Osteocyte (in vitro differentiated cells): ENCODE results near the gene FOXN3. TPM values are rescaled to one million over a fixed set of nuclear protein-coding genes. Genes with fewer than 3 reads are reported as not detected.

Experiments used
- DNase-seq: peaks from one replicate; pipeline ENCODE4 v3.0.0; 2021; ENCODE audit warnings: mixed read lengths; ENCODE audit not compliant: unreplicated experiment; ENCODE audit errors: extremely low spot score
- H3K27ac Mint-ChIP-seq: one replicate; pipeline ENCODE4 v1.8.0; 2021; ENCODE audit warnings: mild to moderate bottlenecking, mixed read lengths; ENCODE audit not compliant: unreplicated experiment
- H3K27me3 Mint-ChIP-seq: one replicate; pipeline ENCODE4 v1.8.0; 2021; ENCODE audit warnings: mixed read lengths; ENCODE audit not compliant: unreplicated experiment
- H3K36me3 Mint-ChIP-seq: one replicate; pipeline ENCODE4 v1.8.0; 2021; ENCODE audit warnings: mixed read lengths; ENCODE audit not compliant: unreplicated experiment
- H3K4me1 Mint-ChIP-seq: one replicate; pipeline ENCODE4 v1.8.0; 2021; ENCODE audit warnings: mixed read lengths; ENCODE audit not compliant: unreplicated experiment
- H3K4me3 Mint-ChIP-seq: one replicate; pipeline ENCODE4 v1.8.0; 2021; ENCODE audit warnings: mild to moderate bottlenecking, moderate library complexity, mixed read lengths; ENCODE audit not compliant: unreplicated experiment
- H3K9me3 Mint-ChIP-seq: one replicate; pipeline ENCODE4 v1.8.0; 2021; ENCODE audit warnings: mixed read lengths; ENCODE audit not compliant: unreplicated experiment
- total RNA-seq: library from RNA; stranded (reverse); gene quantifications from 2 replicates; pipeline ENCODE4 v1.2.1, GENCODE V29; 2021
- TF ChIP-seq, protein P1 (sequence below): fragments of 200-600 bp; sonication (generic); IDR thresholded peaks from 2 replicates; pipeline ENCODE4 v1.5.0; 2021; ENCODE audit warnings: antibody characterized with exemption, mild to moderate bottlenecking, moderate library complexity

The FOXN3 gene
- total RNA-seq, 1 donor from 2014 or later: 120 TPM

DNA sequence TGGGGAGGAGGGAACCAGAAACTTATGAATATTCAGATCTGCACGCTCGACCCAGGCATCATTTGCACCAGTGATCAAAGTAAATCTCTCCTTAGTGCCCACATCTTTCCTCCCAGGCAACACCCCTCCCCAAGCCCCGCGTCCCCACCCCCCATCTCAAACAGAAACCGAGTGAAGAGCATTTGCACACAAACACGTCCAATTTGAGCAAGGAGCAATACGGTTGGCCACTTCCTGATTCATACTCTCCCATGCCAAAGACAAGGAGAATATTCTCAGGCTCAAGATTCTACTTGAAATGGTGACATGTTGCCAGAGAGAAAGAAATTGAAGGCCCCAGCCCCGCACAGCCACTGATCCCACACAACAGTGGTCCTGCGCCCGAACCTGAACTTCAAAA, 7.1 kb downstream of the FOXN3 start:
- DNase-seq: no peak
- Mint-ChIP-seq H3K36me3 (peaks cover 32% of the 10 kb centered on the region), H3K27me3 (no peaks in the 10 kb centered on the region), H3K4me1 (peaks cover 27% of the 10 kb centered on the region), H3K9me3 (no peaks in the 10 kb centered on the region), H3K27ac (no peak overlapping the region), H3K4me3 (no peak overlapping the region)
- TF ChIP-seq, protein P1, sequence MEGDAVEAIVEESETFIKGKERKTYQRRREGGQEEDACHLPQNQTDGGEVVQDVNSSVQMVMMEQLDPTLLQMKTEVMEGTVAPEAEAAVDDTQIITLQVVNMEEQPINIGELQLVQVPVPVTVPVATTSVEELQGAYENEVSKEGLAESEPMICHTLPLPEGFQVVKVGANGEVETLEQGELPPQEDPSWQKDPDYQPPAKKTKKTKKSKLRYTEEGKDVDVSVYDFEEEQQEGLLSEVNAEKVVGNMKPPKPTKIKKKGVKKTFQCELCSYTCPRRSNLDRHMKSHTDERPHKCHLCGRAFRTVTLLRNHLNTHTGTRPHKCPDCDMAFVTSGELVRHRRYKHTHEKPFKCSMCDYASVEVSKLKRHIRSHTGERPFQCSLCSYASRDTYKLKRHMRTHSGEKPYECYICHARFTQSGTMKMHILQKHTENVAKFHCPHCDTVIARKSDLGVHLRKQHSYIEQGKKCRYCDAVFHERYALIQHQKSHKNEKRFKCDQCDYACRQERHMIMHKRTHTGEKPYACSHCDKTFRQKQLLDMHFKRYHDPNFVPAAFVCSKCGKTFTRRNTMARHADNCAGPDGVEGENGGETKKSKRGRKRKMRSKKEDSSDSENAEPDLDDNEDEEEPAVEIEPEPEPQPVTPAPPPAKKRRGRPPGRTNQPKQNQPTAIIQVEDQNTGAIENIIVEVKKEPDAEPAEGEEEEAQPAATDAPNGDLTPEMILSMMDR: no peak

DNA sequence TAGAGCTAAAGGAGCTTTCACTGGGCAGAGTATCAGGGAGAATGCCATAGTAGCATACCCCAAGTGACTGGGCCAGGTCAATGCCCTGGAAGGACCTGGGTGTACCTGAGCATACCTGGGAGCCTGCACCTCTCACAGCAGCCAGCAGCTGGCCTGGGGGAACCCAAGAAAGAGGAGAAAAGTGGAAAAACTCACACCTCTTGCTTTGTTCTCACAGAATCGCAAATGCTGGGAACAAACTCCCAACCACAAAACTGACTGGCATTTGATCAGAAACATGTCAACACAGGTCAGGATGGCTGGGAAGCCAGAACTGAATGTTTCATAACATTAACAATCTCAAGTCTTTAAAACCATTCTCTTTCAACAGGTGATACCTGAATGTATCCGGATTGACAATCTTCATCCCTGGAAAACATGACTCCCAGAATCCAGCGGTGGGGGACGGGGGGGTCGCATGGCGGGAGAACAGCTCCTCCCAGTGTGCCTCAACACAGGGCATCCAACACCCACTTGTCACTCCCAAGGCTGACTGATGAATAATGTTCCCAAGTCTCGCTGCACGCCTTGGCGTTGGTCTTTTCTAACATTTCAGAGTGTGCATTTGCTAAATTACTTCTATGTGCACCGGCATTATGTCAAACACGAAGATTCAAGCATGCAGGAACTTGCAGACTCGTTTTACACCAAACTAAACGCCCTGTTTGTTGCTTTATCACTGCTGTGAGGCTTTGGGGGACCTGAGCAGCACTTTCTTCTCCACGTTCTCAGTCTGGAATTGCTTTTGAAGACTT, 7.9 kb downstream of the FOXN3 start:
- peaks cover 35% of the 10 kb centered on the region for H3K36me3 Mint-ChIP-seq
- no peak overlapping the region for H3K27ac Mint-ChIP-seq
- no peak for DNase-seq
- no peaks in the 10 kb centered on the region for H3K27me3 Mint-ChIP-seq
- H3K4me3 Mint-ChIP-seq: no peak overlapping the region
- peaks cover 23% of the 10 kb centered on the region for H3K4me1 Mint-ChIP-seq
- H3K9me3 Mint-ChIP-seq: no peaks in the 10 kb centered on the region
- TF ChIP-seq, protein P1: no peak

DNA sequence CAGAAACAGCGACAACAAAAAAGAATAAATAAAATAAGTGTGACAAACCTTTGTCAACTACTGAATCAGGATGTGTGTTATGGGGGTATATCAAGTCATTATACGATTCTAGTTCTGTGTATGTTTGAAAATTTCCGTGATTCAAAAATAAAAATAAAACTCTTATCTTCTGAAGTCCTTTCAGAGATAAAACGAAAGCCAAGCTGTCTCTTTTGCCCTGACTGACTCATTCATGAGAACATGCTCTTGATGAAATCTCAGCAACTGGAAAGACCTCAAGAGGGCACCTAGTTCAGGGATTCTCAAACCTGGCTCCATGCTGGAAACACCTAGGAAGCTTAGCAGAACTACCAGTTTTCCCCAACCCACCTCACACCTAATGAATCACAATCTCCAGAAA, 9.2 kb downstream of the FOXN3 start:
- H3K4me1 Mint-ChIP-seq: peaks cover 23% of the 10 kb centered on the region
- no peak overlapping the region for H3K4me3 Mint-ChIP-seq
- no peak overlapping the region for H3K27ac Mint-ChIP-seq
- no peaks in the 10 kb centered on the region for H3K9me3 Mint-ChIP-seq
- TF ChIP-seq, protein P1: no peak
- no peak for DNase-seq
- peaks cover 35% of the 10 kb centered on the region for H3K36me3 Mint-ChIP-seq
- H3K27me3 Mint-ChIP-seq: no peaks in the 10 kb centered on the region

DNA sequence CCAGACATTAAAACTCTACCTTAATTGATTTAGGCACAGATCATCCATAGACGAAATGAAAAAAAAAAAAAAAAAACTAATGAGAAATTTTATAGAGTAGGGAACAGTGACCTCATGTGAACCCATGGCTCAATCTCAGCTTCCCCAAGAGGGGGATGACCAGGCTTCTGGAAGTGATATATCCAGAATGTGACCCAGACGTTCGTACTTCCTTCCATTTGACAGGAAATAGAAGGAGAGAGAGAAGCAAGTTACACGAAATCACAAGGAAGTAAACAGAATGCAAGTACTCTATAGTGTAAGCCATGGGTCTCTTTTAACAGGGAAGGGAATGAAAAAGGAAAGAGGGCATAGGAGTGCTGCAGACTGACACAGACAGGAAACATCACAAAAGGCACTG, 10.1 kb downstream of the FOXN3 start:
- Mint-ChIP-seq H3K27ac (peak overlapping the region; percentile 63), H3K9me3 (no peaks in the 10 kb centered on the region), H3K4me1 (peaks cover 29% of the 10 kb centered on the region), H3K36me3 (peaks cover 33% of the 10 kb centered on the region), H3K4me3 (no peak overlapping the region), H3K27me3 (no peaks in the 10 kb centered on the region)
- TF ChIP-seq, protein P1: no peak
- DNase-seq: no peak

DNA sequence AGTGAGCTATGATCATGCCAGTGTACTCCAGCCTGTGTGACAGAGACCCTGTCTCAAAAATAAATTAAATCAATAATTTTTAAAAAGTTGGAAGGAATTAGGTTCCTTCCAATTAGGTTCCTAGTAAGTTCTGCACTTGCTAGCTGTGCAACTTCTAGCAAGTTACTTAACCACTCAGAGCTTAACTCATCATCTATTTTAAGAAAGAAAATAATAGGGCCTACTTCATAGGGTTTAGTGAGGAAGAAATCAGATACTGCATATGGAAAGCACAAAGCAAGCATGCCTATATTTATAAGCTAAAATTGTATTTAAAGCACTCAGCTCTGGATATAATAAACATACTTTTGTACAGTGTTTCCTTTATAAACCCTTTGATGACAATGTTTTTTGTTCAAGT, 10.7 kb downstream of the FOXN3 start:
- DNase-seq: no peak
- TF ChIP-seq, protein P1: no peak
- H3K36me3 Mint-ChIP-seq: peaks cover 31% of the 10 kb centered on the region
- H3K27me3 Mint-ChIP-seq: no peaks in the 10 kb centered on the region
- peaks cover 35% of the 10 kb centered on the region for H3K4me1 Mint-ChIP-seq
- H3K9me3 Mint-ChIP-seq: no peaks in the 10 kb centered on the region
- no peak overlapping the region for H3K4me3 Mint-ChIP-seq
- peak overlapping the region; percentile 63 for H3K27ac Mint-ChIP-seq
